HG03354 (cell line): ENCODE results near the gene SMARCC1.

Source experiments
- ATAC-seq: cut with Tn5 transposase; IDR thresholded peaks from one replicate; pipeline ENCODE4 v1.9.1; 2021; ENCODE audit warnings: mild to moderate bottlenecking; ENCODE audit not compliant: unreplicated experiment, poor library complexity, severe bottlenecking

The SMARCC1 gene

DNA sequence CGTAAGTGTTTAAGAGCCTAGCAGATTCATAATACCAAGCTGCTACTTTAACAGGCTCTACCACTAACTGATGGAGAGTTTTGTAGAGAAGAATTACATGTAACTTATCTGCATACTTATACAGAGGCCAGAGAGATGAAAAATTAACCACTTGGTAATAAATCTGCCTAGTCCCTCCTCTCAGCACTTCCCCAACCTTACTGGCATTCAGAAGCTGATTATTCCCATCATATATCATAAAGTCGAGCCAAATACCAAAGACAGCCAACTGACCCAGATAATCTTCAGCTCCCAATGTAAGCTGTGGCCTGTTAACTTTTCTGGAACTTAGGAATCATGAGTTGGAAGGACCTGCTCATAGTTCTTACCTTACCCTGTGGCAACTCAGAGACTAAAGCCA is 177.5 kb downstream of the SMARCC1 start:
- ATAC-seq: no peak

DNA sequence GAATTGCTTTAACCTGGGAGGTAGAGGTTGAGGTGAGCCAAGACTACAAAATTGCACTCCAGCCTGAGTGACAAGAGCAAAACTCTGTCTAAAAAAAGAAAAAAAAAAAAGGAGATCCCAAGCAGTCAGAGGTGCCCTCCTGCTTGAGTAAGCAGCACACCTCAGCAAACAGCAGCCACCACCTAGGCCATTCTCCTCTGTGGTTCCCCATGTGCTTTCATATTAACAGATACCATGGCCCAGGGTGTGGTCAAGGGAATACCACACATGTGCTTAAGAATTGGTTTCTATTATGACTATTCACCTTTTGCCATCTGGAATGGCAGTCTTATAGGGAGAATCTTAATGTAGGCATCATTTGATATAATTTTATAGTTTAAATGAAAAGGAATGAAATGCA is 178.4 kb downstream of the SMARCC1 start:
- ATAC-seq: no peak

GRCh38 chr3:47601281-47601680 is 180.4 kb downstream of the SMARCC1 start:
- no peak for ATAC-seq

- no peak for ATAC-seq
Observed at GRCh38 chr3:47594792-47595191, 186.9 kb downstream of the SMARCC1 start.

DNA sequence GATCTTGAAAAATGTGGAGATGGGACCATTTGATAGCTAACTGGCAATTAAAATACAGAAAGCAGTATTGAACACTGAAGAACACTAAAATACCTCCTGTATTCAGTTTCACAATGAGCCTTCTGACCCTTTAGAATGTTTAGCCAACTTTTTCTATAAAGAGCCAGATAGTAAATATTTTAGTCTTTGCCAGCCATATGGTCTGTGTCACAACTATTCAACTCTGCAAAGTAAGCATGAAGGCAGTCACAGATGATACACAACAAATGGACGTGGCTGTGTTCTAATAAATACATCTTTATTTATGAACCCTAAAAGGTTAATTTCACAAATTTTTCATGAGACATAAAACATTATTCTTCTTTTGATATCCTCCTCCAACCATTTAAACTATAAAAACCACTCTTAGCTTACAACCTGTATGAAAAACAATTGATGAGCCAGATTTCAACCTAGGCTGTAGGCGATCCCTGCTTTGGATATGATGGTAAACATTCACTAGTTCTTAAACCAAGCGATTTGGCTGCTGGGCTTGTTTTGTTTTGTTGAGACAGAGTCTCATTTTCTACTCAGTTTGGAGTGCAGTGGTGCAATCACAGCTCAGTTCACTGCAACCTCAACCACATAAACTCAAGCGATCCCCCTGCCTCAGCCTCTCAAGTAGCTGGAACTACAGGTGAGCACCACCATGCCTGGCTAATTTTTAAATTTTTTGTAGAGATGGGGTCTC is 189.5 kb downstream of the SMARCC1 start:
- no peak for ATAC-seq

DNA sequence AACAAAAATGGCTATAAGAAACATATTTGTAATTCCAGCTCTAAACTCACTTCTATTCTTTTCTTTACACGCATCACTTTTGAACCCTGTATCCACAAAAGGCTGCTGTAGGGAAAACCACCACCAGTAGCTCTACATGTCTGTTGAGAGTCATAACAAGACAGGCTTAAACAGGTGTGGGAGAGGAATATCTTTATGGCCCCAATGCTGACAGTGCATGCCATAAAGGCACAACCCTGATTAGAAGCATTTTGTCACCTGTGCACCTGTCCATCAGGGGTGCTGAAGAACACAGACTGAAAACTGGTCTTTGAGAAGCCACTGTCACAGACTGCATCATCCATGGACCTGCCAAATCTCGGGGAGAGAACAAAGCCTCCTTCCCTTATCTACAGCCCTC is 191.5 kb downstream of the SMARCC1 start:
- no peak for ATAC-seq

- no peak for ATAC-seq
Observed at GRCh38 chr3:47588587-47588986, 193.1 kb downstream of the SMARCC1 start.

GRCh38 chr3:47588053-47588452 is 193.6 kb downstream of the SMARCC1 start:
- no peak for ATAC-seq

DNA sequence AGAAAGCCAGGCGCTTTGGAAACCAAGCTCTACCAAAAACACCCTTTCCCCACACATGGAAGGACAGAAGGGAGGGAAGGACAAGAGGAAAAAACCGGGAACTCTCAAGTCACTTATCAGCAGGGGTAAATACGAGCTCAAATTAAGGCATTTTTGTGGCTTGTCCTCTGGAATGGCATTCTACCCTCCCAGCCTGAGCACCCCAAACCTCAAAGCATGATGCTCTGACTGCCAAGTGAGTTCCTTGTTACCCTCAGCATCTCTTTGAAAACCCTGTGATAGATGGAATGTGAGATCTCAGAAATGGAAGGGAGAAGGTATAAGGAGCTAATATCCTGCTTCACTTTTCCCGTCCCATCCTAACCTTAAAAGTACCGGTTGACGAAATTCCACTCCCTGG is 194.9 kb downstream of the SMARCC1 start:
- no peak for ATAC-seq

GRCh38 chr3:47583320-47584075 is 198.2 kb downstream of the SMARCC1 start:
- ATAC-seq: no peak

- ATAC-seq: no peak
Observed at GRCh38 chr3:47581835-47582234, 199.9 kb downstream of the SMARCC1 start.

DNA sequence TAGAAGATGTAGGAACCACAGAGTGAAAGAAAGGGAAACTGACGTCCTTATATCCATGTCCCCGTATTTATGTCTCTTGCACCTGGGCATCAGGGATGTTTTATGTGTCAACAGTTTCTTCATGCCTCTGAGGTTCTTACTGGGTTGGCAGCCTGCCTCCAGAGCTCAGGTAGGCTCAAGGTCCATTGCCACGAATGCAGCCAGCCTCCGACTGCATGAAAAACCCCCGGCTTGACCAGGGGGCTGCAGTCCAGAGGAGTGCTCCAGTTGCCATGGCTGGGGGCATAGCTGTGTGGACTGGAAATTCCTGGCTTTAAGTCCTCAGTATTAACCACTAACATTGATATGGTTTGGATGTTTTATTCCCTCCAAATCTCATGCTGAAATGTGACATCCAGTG is 200.3 kb downstream of the SMARCC1 start:
- ATAC-seq: no peak

- ATAC-seq: no peak
Observed at GRCh38 chr3:47580481-47580880, 201.2 kb downstream of the SMARCC1 start.

DNA sequence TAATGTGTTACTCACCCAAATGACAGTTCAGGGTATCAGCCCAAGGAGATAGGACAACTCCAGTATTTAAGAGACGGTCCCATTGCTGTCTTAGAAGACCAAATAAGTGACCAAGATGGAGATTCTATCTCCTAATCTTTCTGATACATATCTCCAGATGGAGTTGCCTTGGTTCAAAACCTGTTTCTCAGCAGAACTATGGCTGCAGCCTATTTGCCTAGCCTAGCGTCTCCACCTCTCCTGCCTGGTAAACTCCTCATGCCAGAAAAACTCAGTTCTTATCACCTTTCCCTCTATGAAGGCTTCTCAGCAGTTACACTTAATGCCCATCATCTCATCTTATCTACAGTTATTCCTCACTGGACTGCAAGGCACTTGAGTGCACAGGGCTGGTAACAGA is 201.8 kb downstream of the SMARCC1 start:
- no peak for ATAC-seq

- no peak for ATAC-seq
Observed at GRCh38 chr3:47578691-47579632, 202.7 kb downstream of the SMARCC1 start, which contains the start of gene CSPG5. Gene CSPG5, minus strand, starts transcription at chr3:47578865. Its CDS starts 172 bp downstream, at chr3:47578693.

- no peak for ATAC-seq
Observed at GRCh38 chr3:47578119-47578632, 203.5 kb downstream of the SMARCC1 start.

- no peak for ATAC-seq
Observed at GRCh38 chr3:47577583-47578118, 204.0 kb downstream of the SMARCC1 start.

DNA sequence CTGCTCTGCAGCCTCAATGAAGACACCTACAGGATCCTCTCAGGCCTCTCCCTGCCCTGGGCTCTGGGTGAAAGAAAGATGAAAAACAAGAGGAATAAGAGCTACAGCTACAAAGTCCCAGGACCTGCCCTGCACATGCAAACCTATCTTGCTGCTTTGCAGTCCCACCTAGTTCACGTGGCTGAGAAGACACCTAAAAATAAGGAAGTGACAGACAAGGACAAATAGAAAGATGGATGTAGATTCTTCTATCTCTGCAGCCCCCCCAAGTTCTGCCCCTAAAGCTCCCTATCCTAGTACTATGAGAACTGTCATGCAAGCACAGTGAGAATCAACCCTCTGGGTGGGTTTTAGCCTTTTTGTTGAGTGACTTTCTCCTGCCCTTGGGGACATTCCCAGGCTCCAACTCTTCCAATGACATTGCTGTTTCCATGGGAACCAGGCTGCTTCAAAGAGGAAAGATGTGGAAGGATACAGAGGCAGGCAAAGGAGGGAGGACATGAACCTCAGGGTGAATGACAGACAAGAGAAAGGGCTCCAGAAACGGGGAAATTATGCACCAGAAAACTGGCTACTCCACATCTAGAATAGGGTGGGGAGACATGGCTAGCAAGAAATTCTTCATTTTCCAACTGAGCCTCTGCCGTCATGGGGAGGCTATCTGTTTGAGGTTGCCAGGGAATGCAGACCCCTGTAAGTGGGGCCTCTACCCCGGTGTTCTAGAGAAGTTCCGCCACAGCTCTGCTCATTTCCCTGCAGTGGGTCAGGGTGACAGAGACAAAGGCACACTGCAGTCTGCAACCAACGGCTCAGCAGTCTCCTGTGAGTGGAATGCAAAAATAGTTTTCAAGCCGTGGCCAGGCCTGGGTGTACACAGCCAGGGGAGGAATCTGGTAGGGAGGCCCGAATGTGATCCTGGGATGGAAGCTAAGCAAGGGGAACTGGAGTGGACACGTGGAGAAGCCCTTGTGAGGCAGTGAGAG is 208.2 kb downstream of the SMARCC1 start:
- no peak for ATAC-seq
